Esophagus mucosa (tissue), 1 donor: ENCODE results near the gene LIN52. TPM values are rescaled to one million over a fixed set of nuclear protein-coding genes. Genes with fewer than 3 reads are reported as not detected.
"Not testable (repeated sequence)": the region's sequence is repeated elsewhere in the genome, so short reads cannot be mapped to it uniquely, and the experiment has no call there.

ENCODE experiments used
- ATAC-seq: fragments of 200-7000 bp; cut with Tn5 transposase; one replicate; pipeline ENCODE4 v1.9.1; 2020
- total RNA-seq: library from RNA; stranded (reverse); gene quantifications from one replicate; pipeline ENCODE4 v1.2.4, GENCODE V29; 2023
- donor health status: DM: yes; HTN: yes; CAD: no.

LIN52 gene
- total RNA-seq, 1 donor from 2014 or later: 3.5 TPM

DNA sequence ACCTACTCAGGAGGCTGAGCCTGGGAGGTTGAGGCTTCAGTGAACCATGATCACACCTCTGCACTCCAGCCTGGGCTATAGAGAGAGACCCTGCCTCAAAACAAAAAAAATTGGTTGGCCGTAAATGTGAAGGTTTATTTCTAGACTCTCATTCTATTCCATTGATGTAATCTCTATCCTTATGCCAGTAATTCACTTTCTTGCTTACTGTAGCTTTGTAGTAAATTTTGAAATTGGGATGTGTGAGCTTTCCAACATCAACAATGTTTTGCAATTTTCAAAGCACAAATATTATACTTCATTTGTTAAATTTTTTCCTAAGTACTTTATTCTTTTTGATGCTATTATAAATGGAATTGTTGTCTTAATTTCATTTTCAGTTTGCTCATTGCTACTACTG is 24.6 kb downstream of the LIN52 start:
- no peak for ATAC-seq

DNA sequence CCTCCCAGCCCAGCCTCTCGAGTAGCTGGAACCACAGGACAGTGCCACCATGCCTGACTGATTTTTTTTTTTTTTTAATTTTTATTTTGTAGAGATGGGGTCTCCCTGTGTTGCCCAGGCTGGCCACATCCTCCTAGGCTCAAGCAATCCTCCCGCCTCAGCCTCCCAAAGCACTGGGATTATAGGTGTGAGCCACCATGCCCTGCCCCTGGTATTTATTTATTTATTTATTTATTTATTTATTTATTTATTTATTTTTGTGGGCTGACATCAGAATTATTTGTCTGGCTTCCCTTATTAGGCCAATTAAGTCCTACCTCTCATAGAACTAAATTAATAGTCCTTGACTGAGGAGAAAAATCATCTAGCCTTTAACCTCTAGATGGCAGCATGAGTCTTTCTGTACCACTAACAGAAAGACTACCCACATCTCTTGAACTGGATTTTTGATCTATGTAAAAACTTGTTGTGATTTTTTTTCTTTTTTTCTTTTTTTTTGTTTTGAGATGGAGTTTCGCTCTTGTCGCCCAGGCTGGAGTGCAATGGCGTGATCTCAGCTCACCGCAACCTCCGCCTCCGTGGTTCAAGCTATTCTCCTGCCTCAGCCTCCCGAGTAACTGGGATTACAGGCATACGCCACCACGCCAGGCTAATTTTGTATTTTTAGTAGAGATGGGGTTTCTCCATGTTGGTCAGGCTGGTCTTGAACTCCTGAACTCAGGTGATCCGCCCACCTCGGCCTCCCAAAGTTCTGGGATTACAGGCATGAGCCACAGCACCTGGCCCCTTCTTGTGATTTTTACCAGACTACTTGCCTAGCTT is 26.9 kb downstream of the LIN52 start:
- peak; percentile 63 for ATAC-seq

DNA sequence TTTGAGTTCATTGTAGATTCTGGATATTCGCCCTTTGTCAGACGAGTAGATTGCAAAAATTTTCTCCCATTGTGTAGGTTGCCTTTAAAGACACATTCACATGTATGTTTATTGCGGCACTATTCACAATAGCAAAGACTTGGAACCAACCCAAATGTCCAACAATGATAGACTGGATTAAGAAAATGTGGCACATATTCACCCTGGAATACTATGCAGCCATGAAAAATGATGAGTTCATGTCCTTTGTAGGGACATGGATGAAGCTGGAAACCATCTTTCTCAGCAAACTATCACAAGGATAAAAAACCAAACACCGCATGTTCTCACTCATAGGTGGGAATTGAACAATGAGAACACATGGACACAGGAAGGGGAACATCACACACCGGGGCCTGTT is 40.7 kb downstream of the LIN52 start:
- ATAC-seq: not testable (repeated sequence)

DNA sequence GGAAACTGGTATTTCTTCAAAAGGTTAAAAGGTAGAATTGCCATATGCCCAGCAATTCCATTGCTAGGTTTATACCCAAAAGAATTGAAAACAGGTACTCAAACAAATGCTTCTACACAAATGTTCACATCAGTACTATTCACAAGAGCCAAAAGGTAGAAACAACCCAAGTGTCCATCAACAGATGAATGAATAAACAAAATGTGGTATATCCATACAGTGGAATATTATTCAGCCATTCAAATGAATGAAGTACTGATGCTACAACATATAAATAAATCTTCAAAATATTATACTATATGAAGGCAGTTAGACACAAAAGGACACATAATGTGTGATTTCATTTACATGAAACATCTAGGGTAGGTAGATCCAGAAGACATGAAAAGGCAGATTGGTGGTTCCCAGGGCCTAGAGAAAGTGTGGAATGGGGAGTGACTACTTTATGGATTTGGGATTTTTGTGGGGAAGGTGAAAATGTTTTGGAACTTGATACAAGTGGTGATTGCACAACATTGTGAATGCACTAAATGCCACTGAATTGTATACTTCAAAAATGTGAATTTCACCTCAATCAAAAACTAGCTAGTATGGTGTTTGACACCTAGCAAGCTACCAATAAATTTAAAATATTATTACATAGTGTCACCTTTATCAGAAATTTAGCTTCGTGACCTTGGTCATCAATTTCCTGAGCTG is 41.7 kb downstream of the LIN52 start:
- ATAC-seq: no peak

DNA sequence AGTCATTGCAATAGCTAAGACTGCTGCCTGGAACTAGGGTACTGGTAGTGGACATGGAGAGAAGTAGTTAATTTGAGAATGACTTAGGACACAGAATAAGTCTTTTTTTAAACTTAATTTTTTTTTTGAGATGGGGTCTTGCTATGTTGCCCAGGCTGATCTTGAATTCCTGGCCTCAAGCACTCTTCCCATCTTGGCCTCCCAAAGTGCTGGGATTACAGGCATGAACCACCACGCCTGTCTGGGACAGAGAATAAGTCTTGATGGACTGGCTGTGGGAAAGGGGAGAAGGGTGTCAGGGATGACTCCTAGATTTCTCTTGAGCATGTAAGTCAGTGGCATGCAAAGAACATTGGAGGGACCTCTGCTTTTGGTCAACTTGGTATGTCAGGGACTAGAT is 42.9 kb downstream of the LIN52 start:
- no peak for ATAC-seq

DNA sequence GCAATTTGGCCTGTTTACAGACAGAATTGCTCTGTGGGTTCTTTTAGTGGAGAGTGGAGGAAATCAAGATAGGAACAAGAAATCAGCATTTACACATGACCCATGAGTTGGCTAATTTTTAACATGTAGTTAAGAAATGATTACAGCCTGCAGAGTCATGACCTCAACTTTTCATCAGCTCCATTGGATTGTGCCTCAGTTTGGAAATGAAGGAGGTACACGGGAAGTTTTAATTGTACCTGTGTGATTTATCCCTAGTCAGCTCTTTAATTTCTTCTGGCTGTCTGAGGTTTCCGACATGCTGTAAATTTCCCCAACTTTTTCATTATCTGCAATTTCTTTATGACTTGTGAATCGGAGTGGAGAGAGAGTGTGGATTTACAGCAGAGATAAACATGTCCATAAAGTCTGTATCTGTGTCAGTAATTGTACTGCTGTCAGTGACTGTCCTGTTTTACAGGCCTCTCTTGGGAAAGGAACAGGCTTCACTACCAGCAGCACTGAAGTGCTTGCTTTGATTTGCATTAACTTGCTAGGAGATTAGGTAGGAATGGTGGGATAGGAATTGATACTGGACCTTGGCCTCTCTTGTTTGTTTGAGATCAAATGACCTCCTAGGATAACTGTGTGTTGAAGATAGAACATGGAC is 49.2 kb downstream of the LIN52 start:
- no peak for ATAC-seq

DNA sequence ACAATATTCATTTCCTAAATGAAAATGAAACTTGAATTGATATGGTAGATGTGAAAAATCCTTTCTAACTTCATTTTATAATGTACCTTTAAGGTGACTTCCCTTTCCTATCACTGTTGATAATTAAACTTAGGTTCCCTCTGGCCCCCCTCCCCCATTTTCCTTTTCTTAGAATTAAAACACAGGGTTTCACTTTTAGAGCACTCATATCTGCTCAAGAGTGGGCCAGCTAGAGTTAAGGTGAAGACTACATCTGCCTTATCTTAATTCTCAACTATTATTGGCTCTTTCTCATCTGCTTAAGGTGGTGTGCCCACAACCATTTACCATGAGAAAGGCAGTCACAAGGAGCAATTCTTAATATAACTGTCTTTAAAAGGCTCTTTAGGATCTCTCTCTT is 49.7 kb downstream of the LIN52 start:
- ATAC-seq: no peak

DNA sequence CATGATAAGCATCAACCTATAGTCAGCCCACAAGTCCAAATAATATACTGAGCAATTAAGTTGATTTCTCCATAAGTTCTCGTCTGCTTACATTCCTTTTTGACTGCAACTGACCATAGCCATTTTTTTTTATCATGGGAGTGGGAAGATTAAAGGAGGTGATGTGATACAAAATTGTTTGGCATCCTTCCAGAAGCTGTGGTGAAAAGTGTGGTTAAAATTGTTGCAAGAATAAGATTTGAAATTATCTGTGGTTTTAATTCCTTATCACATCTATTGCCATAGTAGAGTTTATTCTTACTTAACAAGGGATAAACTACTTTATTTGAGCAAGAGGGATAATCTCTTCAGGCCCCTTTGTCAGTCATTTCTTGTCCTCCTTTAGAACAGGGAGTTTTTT is 50.7 kb downstream of the LIN52 start:
- no peak for ATAC-seq

DNA sequence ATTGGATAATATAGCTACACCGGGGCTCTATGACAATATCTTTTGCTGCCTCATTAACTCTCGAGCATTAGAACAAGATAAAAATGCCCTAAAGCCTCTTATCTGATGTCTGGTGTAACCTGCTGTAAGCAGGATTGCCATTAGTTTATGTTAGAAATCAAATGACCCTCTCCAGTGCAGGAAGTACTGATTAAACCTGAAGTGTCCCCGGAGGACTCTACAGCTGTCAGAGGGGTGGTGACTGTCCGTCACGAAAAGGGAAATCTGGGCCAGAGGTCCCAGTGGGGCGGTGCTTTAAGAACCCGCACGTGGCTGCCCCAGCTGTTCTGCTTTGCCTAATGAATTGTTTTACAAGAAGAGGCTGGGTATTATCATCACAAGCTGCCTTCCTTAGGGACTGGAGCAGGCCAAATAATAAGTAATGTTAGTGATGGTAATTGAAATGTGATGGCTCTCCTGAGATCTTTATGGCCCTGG is 55.7 kb downstream of the LIN52 start:
- ATAC-seq: no peak

DNA sequence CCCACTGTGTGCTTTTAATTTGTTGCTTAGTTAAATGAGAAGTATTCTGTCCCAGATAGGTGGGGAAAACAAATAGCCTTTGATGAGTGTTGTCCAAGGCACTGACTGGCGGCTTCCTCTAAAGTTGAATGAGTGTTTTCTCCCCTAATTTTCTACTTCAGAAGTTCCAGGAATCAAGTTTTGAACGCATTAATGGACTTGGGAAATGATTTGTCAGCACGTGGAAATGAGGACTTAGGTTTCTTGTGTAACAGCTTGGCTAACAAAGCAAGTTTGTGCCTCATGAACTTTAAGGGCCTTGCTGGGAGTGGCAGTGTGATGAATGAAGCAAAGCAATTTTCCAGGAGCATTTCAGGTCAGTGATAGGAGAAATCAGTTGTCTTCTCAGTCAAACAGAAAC is 56.9 kb downstream of the LIN52 start:
- no peak for ATAC-seq

DNA sequence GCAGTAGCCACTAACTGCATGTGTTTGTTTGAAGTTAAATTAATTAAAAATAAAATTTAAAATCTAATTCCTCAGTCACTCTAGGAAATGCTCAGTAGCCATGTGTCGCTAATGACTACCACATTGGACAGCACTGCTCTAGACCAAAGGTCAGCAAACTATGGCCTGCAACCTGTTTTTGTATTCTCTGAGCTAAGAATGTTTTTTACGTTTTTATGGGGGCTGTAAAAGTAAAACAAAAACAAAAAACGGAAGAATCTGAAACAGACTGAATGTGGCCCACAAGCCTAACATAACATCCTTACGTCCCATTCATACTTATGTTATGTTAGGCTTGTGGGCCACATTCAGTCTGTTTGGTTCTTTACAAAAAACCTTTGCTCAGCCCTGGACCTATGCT is 57.8 kb downstream of the LIN52 start:
- ATAC-seq: no peak

DNA sequence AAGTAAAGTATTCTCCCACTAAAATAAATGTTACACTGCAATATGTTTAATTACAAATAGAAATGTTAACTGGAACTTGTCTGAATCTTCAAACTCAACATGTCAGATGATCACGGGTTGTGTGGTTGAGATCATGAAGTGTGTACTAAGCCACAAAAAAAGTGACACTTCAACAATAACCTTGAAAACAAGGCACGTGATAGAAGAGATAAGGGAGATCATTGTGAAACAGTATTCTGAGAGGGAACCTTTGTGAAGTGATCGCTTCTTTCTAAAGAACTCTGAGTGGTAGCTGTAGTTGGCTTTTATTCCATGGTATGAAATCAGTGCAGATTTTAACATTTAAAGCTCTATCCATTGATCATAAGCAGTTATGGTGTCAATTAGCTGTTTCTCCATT is 60.0 kb downstream of the LIN52 start:
- no peak for ATAC-seq

DNA sequence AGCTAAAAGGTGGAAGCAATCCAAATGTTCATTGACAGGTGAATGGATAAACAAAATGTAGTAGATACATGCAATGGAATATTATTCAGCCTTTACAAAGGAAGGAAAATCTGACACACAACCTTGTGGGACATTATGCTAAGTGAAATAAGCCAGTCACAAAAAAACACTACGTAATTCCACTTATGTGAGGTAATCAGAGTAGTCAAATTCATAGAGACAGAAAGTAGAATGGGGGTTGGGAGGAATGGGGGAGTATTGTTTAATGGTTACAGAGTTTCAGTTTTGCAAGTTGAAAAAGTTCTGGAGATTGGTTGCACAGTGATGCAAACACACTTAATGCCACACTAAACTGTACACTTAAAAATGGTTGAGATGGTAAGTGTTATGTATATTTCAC is 62.8 kb downstream of the LIN52 start:
- ATAC-seq: no peak

DNA sequence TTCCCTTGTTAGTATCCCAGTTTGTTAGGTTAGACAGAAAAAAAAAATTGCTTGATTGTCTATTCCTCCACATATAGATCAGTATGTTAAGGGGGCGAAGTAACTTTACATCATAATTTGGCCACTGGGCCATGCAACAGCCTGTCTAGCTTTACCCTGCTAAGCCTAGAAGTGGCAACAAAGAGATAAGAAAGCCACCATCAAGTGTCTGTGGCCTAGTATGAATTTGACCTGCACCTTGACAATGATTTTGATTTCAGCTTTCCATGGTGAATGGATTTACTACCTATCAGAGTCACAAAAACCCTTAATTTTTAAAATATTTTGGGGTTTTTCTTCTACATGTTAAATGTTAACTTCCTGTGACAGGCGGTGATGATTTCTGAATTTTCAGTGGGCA is 63.9 kb downstream of the LIN52 start:
- no peak for ATAC-seq

DNA sequence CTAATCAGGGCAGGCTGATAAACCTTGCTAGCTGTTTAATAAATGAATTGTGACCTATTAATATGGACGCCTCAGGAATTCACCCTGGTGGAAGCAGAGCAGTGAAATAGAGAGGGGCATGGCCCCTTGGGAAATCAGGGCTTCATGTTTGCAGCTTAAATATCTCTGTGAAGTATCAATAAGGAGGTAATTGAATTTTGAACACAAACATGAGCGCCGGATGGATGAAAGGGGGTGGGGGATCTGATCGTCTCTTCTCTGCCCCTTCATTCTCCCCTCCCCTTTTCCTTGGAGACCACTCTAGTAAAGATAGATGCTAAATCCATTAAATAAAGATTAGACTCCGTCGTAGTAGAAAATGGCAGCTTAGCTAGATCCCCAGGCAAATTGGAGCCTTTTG is 70.5 kb downstream of the LIN52 start:
- ATAC-seq: no peak

DNA sequence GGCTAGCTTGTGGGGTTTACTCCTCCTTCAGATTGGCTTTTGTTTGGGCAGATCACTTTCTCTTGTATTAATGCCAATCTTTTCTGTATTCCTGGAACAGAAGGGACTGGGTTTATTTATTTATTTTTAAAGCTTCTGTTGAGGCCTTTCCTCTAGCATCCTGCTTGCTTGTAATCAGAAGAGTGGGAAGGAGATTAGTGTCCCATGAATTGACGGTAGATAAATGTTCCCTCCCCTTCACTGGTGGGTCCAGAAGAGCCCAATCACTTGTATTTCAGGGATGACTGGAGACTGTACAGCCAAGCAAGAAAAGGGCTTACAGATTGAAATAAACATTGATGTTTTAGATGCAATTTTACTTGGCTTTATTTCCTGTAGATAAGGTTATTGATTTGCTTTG is 71.0 kb downstream of the LIN52 start:
- ATAC-seq: no peak

DNA sequence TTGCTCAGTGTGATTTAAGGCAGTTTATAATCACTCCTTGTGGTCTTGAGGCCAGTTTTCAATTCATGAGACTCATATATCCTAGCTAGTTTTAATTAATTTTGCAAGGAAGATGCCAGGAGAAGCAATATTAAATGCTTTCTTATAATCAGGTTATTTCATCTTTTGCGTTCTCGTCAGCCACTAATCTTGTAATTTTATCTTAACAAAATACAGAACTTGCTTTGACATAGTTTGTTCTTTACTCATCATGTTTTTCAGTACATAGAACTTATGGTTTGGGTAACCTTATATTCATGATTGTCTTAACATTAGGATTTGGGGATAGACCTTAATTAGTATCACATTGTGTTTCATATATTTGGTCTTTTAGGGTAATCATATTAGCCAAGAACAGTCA is 76.0 kb downstream of the LIN52 start:
- ATAC-seq: no peak

DNA sequence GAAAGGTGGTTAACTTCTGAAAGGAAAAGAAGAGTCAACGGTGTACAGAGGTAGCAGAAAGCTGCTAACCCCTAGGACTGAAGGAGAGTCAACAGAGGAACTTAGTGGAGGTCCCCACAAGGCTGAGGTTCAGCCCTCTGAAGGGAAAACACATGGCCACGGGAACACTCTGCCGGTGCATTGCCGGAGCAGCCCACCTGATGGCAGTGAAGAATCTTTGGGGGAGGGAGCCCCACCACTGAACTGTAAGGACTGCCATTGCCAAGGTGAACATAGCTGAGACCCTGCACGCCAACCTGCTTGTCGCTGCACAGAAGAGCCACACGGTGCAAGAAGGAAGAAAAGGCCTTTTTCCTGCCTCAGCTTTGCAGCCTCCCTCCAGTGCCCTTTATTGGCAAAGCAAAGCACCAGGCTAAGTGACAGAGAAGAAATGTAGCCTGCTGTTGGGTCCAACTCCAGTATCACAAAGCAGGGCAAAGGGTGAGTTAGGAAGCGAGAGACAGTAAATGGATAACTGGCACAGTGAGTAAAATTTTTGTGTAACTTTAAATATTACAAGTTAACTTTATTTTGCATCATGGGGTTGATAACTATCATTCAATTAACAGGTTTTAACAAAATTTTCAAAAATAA is 76.9 kb downstream of the LIN52 start:
- no peak for ATAC-seq

DNA sequence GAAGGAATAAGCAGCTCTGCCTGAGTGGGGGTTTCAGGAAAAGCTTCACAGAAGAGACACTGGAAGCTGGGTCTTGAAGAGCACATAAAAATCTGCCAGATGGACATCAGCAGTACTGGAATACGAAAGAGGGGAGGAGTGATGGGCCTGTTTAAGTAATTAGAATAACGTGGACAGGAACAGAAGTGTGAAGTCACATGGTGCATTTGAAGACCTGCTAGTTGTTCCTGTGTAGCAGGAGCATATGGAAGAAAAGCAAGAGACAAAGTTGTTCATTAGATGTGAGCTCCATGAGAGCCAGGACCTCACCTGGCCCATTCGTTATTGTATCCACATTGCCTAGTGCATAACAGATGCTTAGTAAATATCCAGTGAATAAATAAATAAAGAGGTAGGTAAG is 85.2 kb downstream of the LIN52 start:
- ATAC-seq: no peak

DNA sequence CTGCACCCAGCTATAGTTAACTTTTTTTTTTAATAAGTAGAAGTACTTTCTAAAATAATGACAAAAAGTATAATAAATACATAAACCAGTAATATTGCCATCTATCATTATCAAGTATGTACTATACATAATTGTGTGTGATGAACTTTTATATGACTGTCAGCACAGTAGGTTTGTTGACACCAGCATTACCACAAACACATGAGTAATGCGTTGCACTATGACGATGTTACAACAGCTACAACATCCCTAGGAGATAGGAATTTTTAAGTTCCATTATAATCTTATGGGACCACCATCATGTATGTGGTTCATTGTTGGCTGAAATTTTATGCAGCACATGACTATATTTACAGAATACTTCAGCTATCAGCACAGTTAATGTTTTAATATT is 91.6 kb downstream of the LIN52 start:
- no peak for ATAC-seq

DNA sequence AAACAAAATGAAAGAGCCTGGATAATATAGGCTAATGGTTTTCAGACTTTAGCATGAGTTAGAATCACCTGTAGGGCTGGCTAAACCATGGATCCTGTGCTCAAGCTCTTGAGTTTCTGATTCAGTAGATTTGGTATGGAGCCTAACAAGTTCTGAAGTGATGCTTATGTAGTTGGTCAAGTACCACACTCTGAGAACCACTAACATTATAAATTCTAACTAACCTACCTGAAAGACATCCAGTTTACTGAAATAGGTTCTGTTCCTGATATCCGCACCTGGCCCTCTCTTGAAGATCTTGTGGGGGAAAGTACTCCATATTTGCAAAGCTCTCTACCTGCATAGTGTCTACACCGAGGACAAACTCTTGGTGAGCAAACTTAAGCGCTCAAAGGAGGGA is 95.1 kb downstream of the LIN52 start:
- no peak for ATAC-seq

DNA sequence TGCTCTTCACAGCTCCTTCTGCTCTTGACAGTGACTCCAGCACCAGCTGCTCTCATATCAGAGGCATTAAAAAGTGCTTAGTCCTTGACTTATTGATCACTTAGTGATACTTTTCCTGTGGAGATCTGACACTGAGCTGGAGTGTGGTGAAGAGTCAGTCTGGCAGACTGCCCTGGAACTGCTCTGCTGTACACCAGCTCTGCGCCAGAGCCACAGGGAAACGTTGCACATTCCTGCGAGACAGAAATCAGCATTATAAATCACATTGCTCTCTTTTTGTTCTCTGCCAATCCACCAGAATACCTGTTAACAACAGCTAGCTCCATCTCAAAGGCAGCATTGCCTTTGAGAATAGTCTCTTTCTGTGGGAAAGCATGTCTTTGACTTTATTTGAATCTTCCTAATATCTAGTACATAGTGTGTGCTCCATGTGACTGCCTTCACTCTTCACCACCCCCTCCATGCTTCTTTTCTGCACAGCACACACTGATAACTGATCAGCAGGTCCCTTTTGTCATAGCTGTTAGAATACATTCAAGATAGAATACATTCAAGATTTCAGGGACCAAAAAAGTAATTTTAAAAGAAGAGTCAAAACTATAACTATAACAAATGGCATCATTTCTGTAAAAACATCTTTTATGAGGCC is 106.3 kb downstream of the LIN52 start:
- no peak for ATAC-seq
